Stimulated activated CD4-positive, alpha-beta T cell treated with anti-CD3 and anti-CD28 coated beads, Interleukin-1b, Interleukin-23, amount 100 ng/mL, for 48 hours (primary cell): Measurements from ENCODE around the gene USP6.
"Not testable (repeated sequence)": the region's sequence is repeated elsewhere in the genome, so short reads cannot be mapped to it uniquely, and the experiment has no call there.

Experiments
- DNase-seq: peaks from one replicate; pipeline ENCODE4 v3.0.0-alpha.2; 2020

Gene USP6

GRCh38 chr17:5115673-5116651, at the start of gene USP6:
TSS of gene USP6 (plus strand) at chr17:5116032. CDS start at chr17:5130368, 14,336 bp downstream.
- DNase-seq: no peak

GRCh38 chr17:5068236-5068635, 47.6 kb upstream of the USP6 start:
- no peak for DNase-seq

DNA sequence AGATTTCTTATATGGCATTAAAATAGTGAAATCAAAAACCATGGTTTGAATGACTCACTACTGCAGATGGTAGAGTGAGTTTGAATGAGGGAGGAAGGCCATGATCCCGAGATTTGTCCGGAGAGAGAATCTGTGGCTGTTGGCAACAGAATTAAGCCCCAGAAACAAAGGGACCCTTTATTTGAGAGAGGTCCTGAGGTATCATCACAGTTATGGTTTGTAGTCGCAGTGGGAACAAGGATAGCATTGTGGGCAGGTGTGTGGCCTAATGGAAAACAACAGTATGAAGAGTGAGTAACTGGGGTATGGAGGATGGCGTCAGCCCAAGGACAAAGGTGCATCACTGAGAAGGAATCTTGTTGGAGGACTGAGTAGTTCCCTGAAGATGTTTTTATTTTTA, 46.1 kb upstream of the USP6 start:
- DNase-seq: no peak

DNA sequence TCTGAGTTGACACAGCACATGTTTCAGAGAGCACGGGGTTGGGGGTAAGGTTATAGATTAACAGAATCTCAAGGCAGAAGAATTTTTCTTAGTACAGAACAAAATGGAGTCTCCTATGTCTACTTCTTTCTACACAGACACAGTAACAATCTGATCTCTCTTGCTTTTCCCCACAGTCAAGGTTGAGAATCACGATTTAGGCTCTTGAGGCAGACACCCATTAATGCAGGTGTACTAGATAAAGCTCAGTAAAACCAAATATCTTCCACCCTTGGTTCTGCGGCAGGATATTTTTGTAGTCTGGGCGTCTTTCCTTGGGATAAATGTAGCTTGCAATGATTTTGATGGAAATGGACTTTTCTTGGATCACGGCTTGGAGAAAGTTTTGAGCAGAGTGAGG, 40.4 kb upstream of the USP6 start:
- DNase-seq: not testable (repeated sequence)

DNA sequence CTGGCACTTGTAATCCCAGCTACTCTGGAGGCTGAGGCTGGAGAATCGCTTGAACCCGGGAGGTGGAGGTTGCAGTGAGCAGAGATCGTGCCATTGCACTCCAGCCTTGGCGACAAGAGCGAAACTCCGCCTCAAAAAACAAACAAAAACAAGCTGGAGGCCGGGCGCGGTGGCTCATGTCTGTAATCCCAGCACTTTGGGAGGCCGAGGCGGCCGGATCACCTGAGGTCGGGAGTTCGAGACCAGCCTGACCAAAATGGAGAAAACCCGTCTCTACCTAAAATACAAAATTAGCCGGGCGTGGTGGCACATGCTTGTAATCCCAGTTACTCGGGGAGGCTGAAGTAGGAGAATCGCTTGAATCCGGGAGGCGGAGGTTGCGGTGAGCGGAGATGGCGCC, 38.6 kb upstream of the USP6 start:
- DNase-seq: not testable (repeated sequence)

DNA sequence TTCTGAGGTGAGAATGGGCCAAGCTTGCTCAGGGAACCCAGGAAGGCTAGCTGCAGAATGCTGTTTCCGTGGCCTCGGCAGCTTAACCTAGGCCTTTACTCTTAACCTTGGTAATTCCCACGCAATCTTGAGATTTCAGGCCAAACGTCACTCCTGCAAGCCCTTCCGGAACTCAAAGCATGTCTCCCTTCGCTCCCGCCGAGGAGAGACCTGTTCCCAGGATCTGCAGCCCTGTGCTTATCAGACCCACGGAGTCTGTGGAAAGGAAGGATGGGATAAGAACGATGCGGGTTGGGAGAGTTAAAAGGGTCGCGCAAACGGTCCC, 38.1 kb upstream of the USP6 start:
- no peak for DNase-seq

DNA sequence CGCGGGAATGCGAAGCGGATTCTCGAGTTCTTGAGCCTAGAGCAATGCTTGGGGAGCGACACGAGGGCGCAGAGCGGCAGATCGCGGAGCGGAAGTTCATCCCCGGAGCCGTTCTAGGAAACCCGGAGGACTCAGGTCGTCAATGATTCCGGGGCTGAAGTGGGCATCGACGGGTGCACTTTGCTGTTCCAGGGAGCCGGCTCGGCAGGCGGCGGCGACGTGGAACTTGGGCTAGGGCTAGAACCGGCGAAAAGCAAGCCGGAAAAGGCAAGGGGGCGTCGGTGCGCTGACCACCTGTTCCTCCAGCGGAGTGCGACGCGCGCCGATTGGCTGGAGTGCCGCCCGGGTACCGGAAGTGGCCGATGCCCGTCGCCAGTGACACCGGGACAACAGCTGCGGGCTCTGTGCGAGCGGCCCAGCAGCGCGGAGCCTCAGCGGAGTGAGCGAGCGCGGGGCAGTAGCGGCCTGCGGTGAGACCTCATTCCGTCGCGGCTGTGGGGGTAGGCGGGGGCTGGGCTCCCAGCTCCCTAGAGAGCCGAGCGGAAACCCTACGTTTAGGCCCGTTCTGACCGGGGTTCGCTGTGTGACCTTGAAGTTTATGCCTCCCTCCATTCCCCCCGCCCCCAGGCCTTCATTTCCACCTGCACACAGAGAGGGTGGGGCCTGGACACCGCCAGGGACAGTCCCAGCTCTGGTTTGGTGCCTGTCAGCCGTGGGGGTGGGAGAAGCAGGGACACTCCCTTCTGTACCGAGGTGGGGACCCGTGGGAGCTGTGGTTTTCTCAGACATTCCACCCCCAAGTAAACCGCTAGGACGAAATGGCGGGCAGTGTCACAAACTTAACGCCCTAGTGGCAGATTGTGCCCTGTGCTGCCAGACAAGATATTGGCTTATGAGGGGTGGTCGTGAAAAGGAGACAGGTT, 37.5 kb upstream of the USP6 start, which contains the start of gene ZFP3:
Gene ZFP3 (plus strand): TSS at position 362 of the 923 bp plus-strand sequence. CDS start 13,038 bp downstream, outside the sequence.
- DNase-seq: peak; percentile 81

GRCh38 chr17:5080591-5080990, 35.2 kb upstream of the USP6 start:
- DNase-seq: no peak

DNA sequence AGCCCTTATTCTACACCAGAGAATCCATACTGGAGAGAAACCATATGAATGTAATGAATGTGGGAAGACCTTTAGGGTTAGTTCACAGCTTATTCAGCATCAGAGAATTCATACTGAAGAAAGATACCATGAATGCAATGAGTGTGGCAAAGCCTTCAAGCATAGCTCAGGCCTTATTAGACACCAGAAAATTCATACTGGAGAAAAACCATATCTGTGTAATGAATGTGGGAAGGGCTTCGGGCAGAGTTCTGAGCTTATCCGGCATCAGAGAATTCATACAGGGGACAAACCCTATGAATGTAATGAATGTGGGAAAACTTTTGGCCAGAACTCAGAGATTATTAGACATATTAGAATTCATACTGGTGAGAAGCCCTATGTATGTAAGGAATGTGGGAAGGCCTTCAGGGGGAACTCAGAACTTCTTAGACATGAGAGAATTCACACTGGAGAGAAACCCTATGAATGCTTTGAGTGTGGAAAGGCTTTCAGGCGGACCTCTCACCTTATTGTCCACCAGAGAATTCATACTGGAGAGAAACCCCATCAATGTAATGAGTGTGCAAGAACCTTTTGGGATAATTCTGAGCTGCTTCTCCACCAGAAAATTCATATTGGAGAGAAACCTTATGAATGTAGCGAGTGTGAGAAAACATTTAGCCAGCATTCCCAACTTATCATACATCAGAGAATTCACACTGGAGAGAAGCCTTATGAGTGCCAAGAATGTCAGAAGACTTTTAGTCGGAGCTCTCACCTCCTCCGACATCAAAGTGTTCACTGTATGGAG, 23.4 kb upstream of the USP6 start:
- no peak for DNase-seq

- DNase-seq: no peak
Observed at GRCh38 chr17:5096731-5097100, 19.1 kb upstream of the USP6 start.

DNA sequence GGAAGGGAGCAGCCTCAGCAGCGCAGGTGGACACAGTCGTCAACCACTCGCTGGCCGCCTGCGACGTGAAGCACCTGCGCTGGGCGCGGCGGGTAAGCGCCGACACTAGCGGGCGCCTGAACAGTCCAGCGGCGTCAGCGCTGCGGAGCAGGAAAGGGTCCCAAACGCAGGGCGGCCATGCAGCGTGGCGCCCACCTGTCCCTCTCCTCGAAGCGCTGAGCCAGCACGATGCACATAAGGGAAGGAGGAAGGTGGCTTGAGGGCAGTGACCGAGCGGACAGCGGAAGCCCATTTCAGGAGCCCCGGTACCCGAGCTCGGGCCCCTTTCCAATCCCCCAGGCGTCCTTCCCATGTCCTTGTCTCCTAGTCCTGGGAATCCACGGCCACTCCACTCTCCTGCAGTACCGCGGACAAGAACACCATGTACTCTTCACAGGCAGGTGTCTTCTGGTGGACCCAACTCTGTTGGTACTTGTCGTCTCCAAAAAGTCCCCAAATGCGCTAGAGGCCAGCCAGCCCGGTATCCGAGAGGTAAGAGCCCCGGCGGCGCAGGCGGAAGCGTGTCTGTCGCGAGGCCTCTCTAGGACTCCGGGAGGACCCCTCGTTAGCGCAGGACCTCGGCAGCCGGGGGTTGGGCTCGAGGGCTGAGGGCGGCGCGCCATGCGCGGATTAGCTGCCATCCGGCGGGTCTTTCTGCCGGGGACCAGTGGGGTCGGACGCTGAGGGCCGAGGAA, 18.6 kb upstream of the USP6 start:
- DNase-seq: peak; percentile 29

DNA sequence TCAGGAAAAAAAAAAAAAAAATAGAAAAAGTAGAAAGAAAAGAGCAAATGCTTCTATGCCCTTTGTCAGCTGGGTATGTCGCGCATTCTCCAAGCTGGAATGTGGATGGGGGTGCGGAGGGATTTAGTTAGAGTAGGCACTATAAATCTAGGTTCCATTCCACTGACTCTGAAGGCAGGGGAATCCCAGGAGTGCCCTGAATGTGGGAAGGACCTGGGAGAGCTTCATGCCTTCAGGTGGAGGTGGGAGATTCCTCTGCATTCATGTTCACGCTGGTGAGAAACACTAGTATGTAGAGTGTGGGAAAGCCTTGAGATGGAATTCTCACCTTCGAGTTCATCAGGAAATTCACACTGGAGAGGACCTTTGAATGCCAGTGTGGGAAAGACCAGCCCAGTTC, 16.6 kb upstream of the USP6 start:
- no peak for DNase-seq

GRCh38 chr17:5100832-5101231, 15.0 kb upstream of the USP6 start:
- DNase-seq: no peak

GRCh38 chr17:5110816-5111215, 5.0 kb upstream of the USP6 start:
- DNase-seq: no peak

- DNase-seq: peak; percentile 93
Observed at GRCh38 chr17:5111402-5112204, 4.2 kb upstream of the USP6 start, which contains the start of gene ZNF232. TSS of gene ZNF232 (minus strand) at chr17:5111878. CDS start at chr17:5111822, 56 bp downstream.

DNA sequence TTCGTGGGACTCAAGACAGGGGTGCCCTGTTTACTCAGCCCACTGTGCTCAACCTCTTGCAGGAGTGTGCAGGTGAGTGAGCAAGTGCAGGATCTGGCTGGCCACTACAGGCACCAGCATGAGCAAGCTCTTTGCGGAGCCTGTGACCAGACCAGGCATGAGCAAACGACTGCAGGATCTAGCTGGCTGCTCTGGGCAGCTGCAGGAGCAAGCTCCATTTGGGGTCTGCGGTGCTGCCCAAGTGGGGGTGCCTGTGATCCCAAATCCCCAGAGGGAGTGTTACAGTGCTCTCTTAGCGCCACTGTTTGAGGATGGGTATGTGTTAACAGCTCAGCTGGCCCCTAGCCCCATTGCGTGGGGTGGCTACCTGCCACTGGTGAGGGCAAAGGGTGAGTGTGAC, 2.4 kb downstream of the USP6 start:
- DNase-seq: no peak

GRCh38 chr17:5120036-5120435, 4.2 kb downstream of the USP6 start:
- no peak for DNase-seq

- not testable (repeated sequence) for DNase-seq
Observed at GRCh38 chr17:5120436-5121185, 4.8 kb downstream of the USP6 start.

GRCh38 chr17:5121186-5121841, 5.5 kb downstream of the USP6 start:
- no peak for DNase-seq

DNA sequence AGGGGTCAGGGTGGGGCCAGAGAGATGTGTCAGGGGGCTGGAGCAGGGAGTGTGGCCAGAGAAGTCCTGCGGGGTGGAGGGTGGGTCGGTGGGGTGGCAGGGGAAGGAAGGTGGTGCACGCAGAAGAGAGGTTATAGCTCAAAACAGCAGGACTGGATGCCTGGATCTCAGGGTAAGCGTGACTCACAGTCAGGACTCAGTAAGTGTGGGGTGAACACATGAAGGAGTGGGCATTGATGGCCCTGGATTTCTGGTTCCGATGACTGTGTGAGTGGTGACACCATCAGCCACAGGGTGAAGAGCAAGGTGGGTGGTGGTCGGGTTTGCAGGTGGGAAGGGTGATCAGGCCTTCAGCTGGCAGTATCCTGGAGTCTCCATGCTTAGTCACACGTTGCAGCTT, 6.2 kb downstream of the USP6 start:
- DNase-seq: not testable (repeated sequence)
